K562 (cell line): Measurements from ENCODE around the gene P2RY6. TPM values are rescaled to one million over a fixed set of nuclear protein-coding genes. Genes with fewer than 3 reads are reported as not detected.

ENCODE experiments used
- CSDE1 ChIP-seq, 2 experiments: fragments of 450-650 bp; IDR thresholded peaks; 2 replicates each; pipeline ENCODE4 v1.6.1; 2016; ENCODE audit warnings: mild to moderate bottlenecking in 1 of 2
- E2F1 ChIP-seq: sonication (generic); formaldehyde crosslinking; IDR thresholded peaks from 2 replicates; pipeline ENCODE4 v1.8.1; 2023; ENCODE audit warnings: mild to moderate bottlenecking, missing genetic modification reagents, moderate library complexity
- E2F6 ChIP-seq, 2 experiments: IDR thresholded peaks; 2 replicates each; pipeline ENCODE4 v1.6.1; 2011; ENCODE audit warnings: borderline replicate concordance in 1 of 2, control low read depth in 1 of 2, low read depth in 1 of 2, low read length in 1 of 2, mild to moderate bottlenecking in 1 of 2, mixed read lengths in 1 of 2, moderate library complexity in 1 of 2; ENCODE audit not compliant: insufficient read depth in 1 of 2, insufficient read length in 1 of 2, poor library complexity in 1 of 2, severe bottlenecking in 1 of 2; ENCODE audit errors: extremely low read depth in 1 of 2
- EZH2 ChIP-seq: IDR thresholded peaks from 2 replicates; pipeline ENCODE4 v1.6.1; 2012; ENCODE audit warnings: low read depth, mild to moderate bottlenecking, inconsistent platforms, low read length, borderline replicate concordance
- GTF3C2 ChIP-seq: IDR thresholded peaks from 3 replicates; pipeline ENCODE4 v1.6.1; 2011; ENCODE audit warnings: borderline replicate concordance, mild to moderate bottlenecking, moderate library complexity; ENCODE audit not compliant: insufficient read length; ENCODE audit errors: extremely low read depth
- HBP1 ChIP-seq: fragments of 450-650 bp; formaldehyde crosslinking; IDR thresholded peaks from 2 replicates; pipeline ENCODE4 v1.4.0; 2022; ENCODE audit warnings: missing genetic modification characterization
- HDAC8 ChIP-seq: fragments of 450-650 bp; IDR thresholded peaks from 2 replicates; pipeline ENCODE4 v1.6.1; 2016; ENCODE audit warnings: mild to moderate bottlenecking, missing genetic modification characterization, moderate library complexity, missing compliant biosample characterization
- MNT ChIP-seq, 2 experiments: fragments of 450-650 bp; conservative IDR thresholded peaks; 2 replicates each; pipeline ENCODE4 v1.6.1; 2017; ENCODE audit warnings: mild to moderate bottlenecking in 2 of 2, moderate library complexity in 2 of 2
- RUNX1 ChIP-seq: sonication (generic); IDR thresholded peaks from 2 replicates; pipeline ENCODE4 v1.6.1; 2016; ENCODE audit warnings: antibody characterized with exemption, low read depth
- SMAD1 ChIP-seq: fragments of 150-350 bp; IDR thresholded peaks from 2 replicates; pipeline ENCODE4 v1.6.1; 2014; ENCODE audit warnings: low read length, low read depth; ENCODE audit not compliant: partially characterized antibody
- SOX6 ChIP-seq: fragments of 450-650 bp; IDR thresholded peaks from 2 replicates; pipeline ENCODE4 v1.6.1; 2014; ENCODE audit warnings: mild to moderate bottlenecking
- SP2 ChIP-seq: IDR thresholded peaks from 2 replicates; pipeline ENCODE4 v1.6.1; 2011; ENCODE audit warnings: mild to moderate bottlenecking, low read depth, low read length, moderate library complexity; ENCODE audit not compliant: poor library complexity, severe bottlenecking; ENCODE audit errors: extremely low read depth
- SRSF9 ChIP-seq: fragments of 200-400 bp; formaldehyde crosslinking; IDR thresholded peaks from 2 replicates; pipeline ENCODE4 v1.6.1; 2017; ENCODE audit warnings: low read depth, low read length, borderline replicate concordance
- TCF15 ChIP-seq: fragments of 250-450 bp; sonication (Bioruptor Pico); IDR thresholded peaks from 2 replicates; pipeline ENCODE4 v1.8.0; 2022; ENCODE audit warnings: moderate library complexity, mild to moderate bottlenecking, inconsistent platforms
- TFAP4 ChIP-seq: sonication (generic); formaldehyde crosslinking; IDR thresholded peaks from 2 replicates; pipeline ENCODE4 v1.8.0; 2022; ENCODE audit warnings: missing genetic modification reagents, mild to moderate bottlenecking, moderate library complexity, borderline replicate concordance
- TGIF2 ChIP-seq: sonication (generic); formaldehyde crosslinking; IDR thresholded peaks from 2 replicates; pipeline ENCODE4 v1.8.1; 2022; ENCODE audit warnings: mild to moderate bottlenecking, missing genetic modification reagents, moderate library complexity
- polyA plus RNA-seq, 8 experiments: library from polyadenylated mRNA; depleted of rRNA in 4 of 8; stranded (reverse) in 5 of 8; unstranded in 3 of 8; fragments of >200 nt; fragmentation: Nextera tagmentation in 2 of 8; fragmentation: Illumina TruSeq in 1 of 8; extraction: Ambion mirVana in 2 of 8; extraction: Trizol in 1 of 8; gene quantifications; 2 replicates each; pipeline versions ENCODE4 v1.2.1 to v1.2.3, GENCODE V29; 2011 to 2014; ENCODE audit warnings: inconsistent platforms in 1 of 8, missing spikeins in 1 of 8
- total RNA-seq, 7 experiments: library from RNA; depleted of rRNA in 6 of 7; stranded (reverse); fragments of >200 nt in 6 of 7; fragmentation: Illumina TruSeq in 2 of 7; extraction: Trizol in 2 of 7; gene quantifications; 2 replicates each; pipeline versions ENCODE4 v1.2.1 to v1.2.3, GENCODE V29; 2011 to 2021; ENCODE audit warnings: low replicate concordance in 1 of 7

Gene P2RY6
- total and polyA plus RNA-seq, 9 of the 15 experiments (the other 6 are each of a cell fraction or from before 2014, with no cell fraction given), result not detected

GRCh38 chr11:73312036-73312435 lies 39.9 kb downstream of the P2RY6 start (continued):
- TF ChIP-seq MNT (conservative IDR thresholded peaks at IDR 0.05) (no peak), GTF3C2 (no peak), TCF15 (CRISPR knock-in tag) (no peak), HBP1 (CRISPR knock-in tag) (no peak), E2F1 (CRISPR knock-in tag) (no peak), SMAD1 (no peak), HDAC8 (tag) (no peak), EZH2 (no peak), SOX6 (no peak), RUNX1 (no peak), SP2 (no peak), E2F6 (IDR thresholded peaks at IDR 0.05; ENCODE audit: borderline replicate concordance in 1 of 2, extremely low read depth in 1 of 2, insufficient read depth in 1 of 2, insufficient read length in 1 of 2, low read depth in 1 of 2, low read length in 1 of 2, poor library complexity in 1 of 2, severe bottlenecking in 1 of 2) (no peak), SRSF9 (no peak), TGIF2 (CRISPR knock-in tag) (no peak), TFAP4 (no peak), CSDE1 (IDR thresholded peaks at IDR 0.05) (no peak)
- TF ChIP-seq, all 486 proteins: peak for 0
